ENCODE measurements around the gene CDH1.
A peak's percentile ranks its signal among the peaks of the same experiment; 100 is the strongest.

Gene CDH1

GRCh38 chr16:68732042-68732680 is 4.9 kb upstream of the CDH1 start:
- no peak for DNase-seq (ENCODE audit: low read depth in 2 of 2)

GRCh38 chr16:68732741-68733399 is 4.2 kb upstream of the CDH1 start:
- DNase-seq (ENCODE audit: low read depth in 2 of 2): no peak

GRCh38 chr16:68733570-68733969 is 3.5 kb upstream of the CDH1 start:
- no peak for DNase-seq (ENCODE audit: low read depth in 2 of 2)

- DNase-seq (ENCODE audit: low read depth in 2 of 2): no peak
Measured at GRCh38 chr16:68734782-68735181, 2.3 kb upstream of the CDH1 start.

- DNase-seq (ENCODE audit: low read depth in 2 of 2): no peak
Measured at GRCh38 chr16:68736561-68736960, 531 bp upstream of the CDH1 start.

GRCh38 chr16:68737730-68738629 is 888 bp downstream of the CDH1 start:
- DNase-seq (ENCODE audit: low read depth in 2 of 2): no peak

GRCh38 chr16:68739964-68740627 is 3.0 kb downstream of the CDH1 start:
- no peak for DNase-seq (ENCODE audit: low read depth in 2 of 2)

GRCh38 chr16:68740628-68741346 is 3.7 kb downstream of the CDH1 start:
- no peak for DNase-seq (ENCODE audit: low read depth in 2 of 2)

- no peak for DNase-seq (ENCODE audit: low read depth in 2 of 2)
Measured at GRCh38 chr16:68743664-68744063, 6.6 kb downstream of the CDH1 start.

- no peak for DNase-seq (ENCODE audit: low read depth in 2 of 2)
Measured at GRCh38 chr16:68744744-68745280, 7.7 kb downstream of the CDH1 start.

GRCh38 chr16:68746951-68747350 is 9.9 kb downstream of the CDH1 start:
- no peak for DNase-seq (ENCODE audit: low read depth in 2 of 2)

GRCh38 chr16:68749432-68749831 is 12.3 kb downstream of the CDH1 start:
- DNase-seq (ENCODE audit: low read depth in 2 of 2): no peak

- no peak for DNase-seq (ENCODE audit: low read depth in 2 of 2)
Measured at GRCh38 chr16:68750193-68750695, 13.2 kb downstream of the CDH1 start.

- no peak for DNase-seq (ENCODE audit: low read depth in 2 of 2)
Measured at GRCh38 chr16:68751160-68751559, 14.1 kb downstream of the CDH1 start.

- DNase-seq (ENCODE audit: low read depth in 2 of 2): peak; percentile 41 to 57
Measured at GRCh38 chr16:68752602-68753001, 15.5 kb downstream of the CDH1 start.

- no peak for DNase-seq (ENCODE audit: low read depth in 2 of 2)
Measured at GRCh38 chr16:68754084-68754792, 17.1 kb downstream of the CDH1 start.

- peak; percentile 82 for DNase-seq (ENCODE audit: low read depth in 2 of 2)
Measured at GRCh38 chr16:68756239-68756915, 19.3 kb downstream of the CDH1 start.

- DNase-seq (ENCODE audit: low read depth in 2 of 2): no peak
Measured at GRCh38 chr16:68757625-68757935, 20.5 kb downstream of the CDH1 start.

- DNase-seq (ENCODE audit: low read depth in 2 of 2): no peak
Measured at GRCh38 chr16:68759062-68759461, 22.0 kb downstream of the CDH1 start.

Data from stimulated activated CD4-positive, alpha-beta T cell treated with anti-CD3 and anti-CD28 coated beads, Interleukin-15, amount 100 ng/mL, for 48 hours (primary cell).